HUES64 (cell line): ENCODE measurements around the gene HOXA11.
A peak's percentile ranks its signal among the peaks of the same experiment; 100 is the strongest.

Experiments
- H3K27ac ChIP-seq: 2 replicates; pipeline ENCODE4 v1.7.0; 2013; ENCODE audit warnings: low read depth, low read length, inconsistent platforms
- H3K27me3 ChIP-seq: 2 replicates; pipeline ENCODE4 v1.6.1; 2013; ENCODE audit warnings: mild to moderate bottlenecking, low read length; ENCODE audit not compliant: insufficient read depth
- H3K36me3 ChIP-seq: 2 replicates; pipeline ENCODE4 v1.6.1; 2013; ENCODE audit warnings: mild to moderate bottlenecking, low read length; ENCODE audit not compliant: insufficient read depth
- H3K4me1 ChIP-seq: 2 replicates; pipeline ENCODE4 v1.6.1; 2013; ENCODE audit warnings: mild to moderate bottlenecking, low read length, moderate library complexity; ENCODE audit not compliant: insufficient read depth
- H3K4me3 ChIP-seq: 2 replicates; pipeline ENCODE4 v1.5.1; 2013; ENCODE audit warnings: mild to moderate bottlenecking, low read length, moderate library complexity
- H3K9ac ChIP-seq: 2 replicates; pipeline ENCODE4 v1.6.1; 2013; ENCODE audit warnings: mild to moderate bottlenecking, low read depth, low read length
- H3K9me3 ChIP-seq: 2 replicates; pipeline ENCODE4 v1.6.1; 2013; ENCODE audit warnings: low read depth, low read length; ENCODE audit not compliant: insufficient read depth
- WGBS: fragments of 150-250, 120-280 bp; methylation state at CpG from one replicate; pipeline ENCODE4 v1.1.7; 2013; ENCODE audit warnings: missing lambda C conversion rate; 5-methylcytosine and 5-hydroxymethylcytosine counted together

The HOXA11 gene

GRCh38 chr7:27189295-27189996, 4.4 kb upstream of the HOXA11 start:
- H3K27ac ChIP-seq = no peak overlapping the region
- no peaks in the 10 kb centered on the region for H3K36me3 ChIP-seq
- H3K4me3 ChIP-seq = no peak overlapping the region
- peaks cover 3% of the 10 kb centered on the region; the same call in 1 of the 2 replicates for H3K4me1 ChIP-seq
- peaks cover 100% of the 10 kb centered on the region for H3K27me3 ChIP-seq
- H3K9me3 ChIP-seq = no peaks in the 10 kb centered on the region
- H3K9ac ChIP-seq = no peak overlapping the region
- WGBS = 5% methylated on average over 22 of the region's 22 CpGs

GRCh38 chr7:27188386-27189294, 3.6 kb upstream of the HOXA11 start:
- Histone ChIP-seq H3K9me3 (no peaks in the 10 kb centered on the region), H3K4me3 (peak overlapping the region; percentile 5; the same call in 1 of the 2 replicates), H3K9ac (no peak overlapping the region), H3K36me3 (no peaks in the 10 kb centered on the region), H3K27me3 (peaks cover 100% of the 10 kb centered on the region), H3K4me1 (peaks cover 7% of the 10 kb centered on the region; the same call in 1 of the 2 replicates), H3K27ac (no peak overlapping the region)
- WGBS = 2% methylated on average over 49 of the region's 49 CpGs

- Histone ChIP-seq H3K9ac (no peak overlapping the region), H3K4me1 (peaks cover 16% of the 10 kb centered on the region), H3K27me3 (peaks cover 100% of the 10 kb centered on the region), H3K36me3 (no peaks in the 10 kb centered on the region), H3K27ac (no peak overlapping the region), H3K4me3 (no peak overlapping the region), H3K9me3 (no peaks in the 10 kb centered on the region)
- WGBS = 2% methylated on average over 46 of the region's 46 CpGs
Measured at GRCh38 chr7:27187475-27188385, 2.7 kb upstream of the HOXA11 start.

- Histone ChIP-seq H3K9ac (no peak overlapping the region), H3K4me3 (no peak overlapping the region), H3K36me3 (no peaks in the 10 kb centered on the region), H3K9me3 (no peaks in the 10 kb centered on the region), H3K4me1 (peaks cover 17% of the 10 kb centered on the region), H3K27me3 (peaks cover 100% of the 10 kb centered on the region), H3K27ac (no peak overlapping the region)
- WGBS = 22% methylated on average over 1 of the region's 4 CpGs
Measured at GRCh38 chr7:27186668-27187474, 1.8 kb upstream of the HOXA11 start.

GRCh38 chr7:27185854-27186667, 1.0 kb upstream of the HOXA11 start:
- 3% methylated on average over 23 of the region's 24 CpGs for whole genome bisulfite sequencing
- H3K36me3 ChIP-seq = no peaks in the 10 kb centered on the region
- H3K27ac ChIP-seq = no peak overlapping the region
- H3K4me3 ChIP-seq = no peak overlapping the region
- peaks cover 100% of the 10 kb centered on the region for H3K27me3 ChIP-seq
- H3K9ac ChIP-seq = no peak overlapping the region
- no peaks in the 10 kb centered on the region for H3K9me3 ChIP-seq
- peaks cover 17% of the 10 kb centered on the region for H3K4me1 ChIP-seq

- Histone ChIP-seq H3K4me1 (peaks cover 18% of the 10 kb centered on the region), H3K36me3 (no peaks in the 10 kb centered on the region), H3K27me3 (peaks cover 100% of the 10 kb centered on the region), H3K9me3 (no peaks in the 10 kb centered on the region), H3K4me3 (no peak overlapping the region), H3K27ac (no peak overlapping the region), H3K9ac (no peak overlapping the region)
- WGBS = 2% methylated on average over 72 of the region's 72 CpGs
Measured at GRCh38 chr7:27184337-27185012, 557 bp downstream of the HOXA11 start.

GRCh38 chr7:27183682-27184336, 1.2 kb downstream of the HOXA11 start:
- H3K27me3 ChIP-seq = peaks cover 100% of the 10 kb centered on the region
- H3K9me3 ChIP-seq = no peaks in the 10 kb centered on the region
- H3K36me3 ChIP-seq = no peaks in the 10 kb centered on the region
- no peak overlapping the region for H3K9ac ChIP-seq
- no peak overlapping the region for H3K4me3 ChIP-seq
- H3K27ac ChIP-seq = no peak overlapping the region
- 2% methylated on average over 28 of the region's 30 CpGs for WGBS
- peaks cover 23% of the 10 kb centered on the region for H3K4me1 ChIP-seq

- no peak overlapping the region for H3K9ac ChIP-seq
- H3K4me1 ChIP-seq = peaks cover 24% of the 10 kb centered on the region
- no peak overlapping the region for H3K4me3 ChIP-seq
- WGBS = 2% methylated on average over 39 of the region's 39 CpGs
- no peak overlapping the region for H3K27ac ChIP-seq
- H3K9me3 ChIP-seq = no peaks in the 10 kb centered on the region
- no peaks in the 10 kb centered on the region for H3K36me3 ChIP-seq
- peaks cover 100% of the 10 kb centered on the region for H3K27me3 ChIP-seq
Measured at GRCh38 chr7:27182861-27183681, 2.0 kb downstream of the HOXA11 start.
